ENCODE measurements around the gene TMEM184C. TPM values are rescaled to one million over a fixed set of nuclear protein-coding genes. Genes with fewer than 3 reads are reported as not detected.
A peak's percentile ranks its signal among the peaks of the same experiment; 100 is the strongest.

TMEM184C gene
- total RNA-seq, 4 donors from 2014 or later, result 14.7 to 73.3 (median 51.3) TPM

GRCh38 chr4:147607471-147607870 is 9.7 kb upstream of the TMEM184C start:
- intact Hi-C loops (cut with DNase I; ENCODE audit: low total_unique reads), result no loop called here
- no peaks in the 10 kb centered on the region for H3K4me1 ChIP-seq
- no peak for DNase-seq
- TF ChIP-seq POLR2A (IDR thresholded peaks at IDR 0.05), result no peak
- TF ChIP-seq, protein P1, sequence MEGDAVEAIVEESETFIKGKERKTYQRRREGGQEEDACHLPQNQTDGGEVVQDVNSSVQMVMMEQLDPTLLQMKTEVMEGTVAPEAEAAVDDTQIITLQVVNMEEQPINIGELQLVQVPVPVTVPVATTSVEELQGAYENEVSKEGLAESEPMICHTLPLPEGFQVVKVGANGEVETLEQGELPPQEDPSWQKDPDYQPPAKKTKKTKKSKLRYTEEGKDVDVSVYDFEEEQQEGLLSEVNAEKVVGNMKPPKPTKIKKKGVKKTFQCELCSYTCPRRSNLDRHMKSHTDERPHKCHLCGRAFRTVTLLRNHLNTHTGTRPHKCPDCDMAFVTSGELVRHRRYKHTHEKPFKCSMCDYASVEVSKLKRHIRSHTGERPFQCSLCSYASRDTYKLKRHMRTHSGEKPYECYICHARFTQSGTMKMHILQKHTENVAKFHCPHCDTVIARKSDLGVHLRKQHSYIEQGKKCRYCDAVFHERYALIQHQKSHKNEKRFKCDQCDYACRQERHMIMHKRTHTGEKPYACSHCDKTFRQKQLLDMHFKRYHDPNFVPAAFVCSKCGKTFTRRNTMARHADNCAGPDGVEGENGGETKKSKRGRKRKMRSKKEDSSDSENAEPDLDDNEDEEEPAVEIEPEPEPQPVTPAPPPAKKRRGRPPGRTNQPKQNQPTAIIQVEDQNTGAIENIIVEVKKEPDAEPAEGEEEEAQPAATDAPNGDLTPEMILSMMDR (IDR thresholded peaks at IDR 0.05), result no peak
- H3K27me3 ChIP-seq, result no peaks in the 10 kb centered on the region
- no peaks in the 10 kb centered on the region for H3K9me3 ChIP-seq
- H3K36me3 ChIP-seq, result no peaks in the 10 kb centered on the region
- H3K27ac ChIP-seq, result no peak overlapping the region
- no peak overlapping the region for H3K4me3 ChIP-seq

- Histone ChIP-seq H3K27me3 (no peaks in the 10 kb centered on the region), H3K36me3 (no peaks in the 10 kb centered on the region), H3K9me3 (no peaks in the 10 kb centered on the region), H3K4me1 (no peaks in the 10 kb centered on the region), H3K4me3 (no peak overlapping the region), H3K27ac (no peak overlapping the region)
- intact Hi-C loops (cut with DNase I; ENCODE audit: low total_unique reads), result no loop called here
- no peak for TF ChIP-seq POLR2A (IDR thresholded peaks at IDR 0.05)
- TF ChIP-seq, protein P1 (IDR thresholded peaks at IDR 0.05), result no peak
- no peak for DNase-seq
These were observed 6.5 kb upstream of the TMEM184C start for GRCh38 chr4:147610686-147611085.

GRCh38 chr4:147616849-147617172 is 386 bp upstream of the TMEM184C start:
- H3K4me1 ChIP-seq, result no peaks in the 10 kb centered on the region
- TF ChIP-seq, protein P1 (IDR thresholded peaks at IDR 0.05), result no peak
- no peak for TF ChIP-seq POLR2A (IDR thresholded peaks at IDR 0.05)
- no peaks in the 10 kb centered on the region for H3K36me3 ChIP-seq
- intact Hi-C loops (cut with DNase I; ENCODE audit: low total_unique reads), result no loop called here
- H3K27me3 ChIP-seq, result no peaks in the 10 kb centered on the region
- H3K9me3 ChIP-seq, result no peaks in the 10 kb centered on the region
- H3K27ac ChIP-seq, result peak overlapping the region; percentile 41 to 59
- peak overlapping the region; percentile 80 to 85 for H3K4me3 ChIP-seq
- no peak for DNase-seq

DNA sequence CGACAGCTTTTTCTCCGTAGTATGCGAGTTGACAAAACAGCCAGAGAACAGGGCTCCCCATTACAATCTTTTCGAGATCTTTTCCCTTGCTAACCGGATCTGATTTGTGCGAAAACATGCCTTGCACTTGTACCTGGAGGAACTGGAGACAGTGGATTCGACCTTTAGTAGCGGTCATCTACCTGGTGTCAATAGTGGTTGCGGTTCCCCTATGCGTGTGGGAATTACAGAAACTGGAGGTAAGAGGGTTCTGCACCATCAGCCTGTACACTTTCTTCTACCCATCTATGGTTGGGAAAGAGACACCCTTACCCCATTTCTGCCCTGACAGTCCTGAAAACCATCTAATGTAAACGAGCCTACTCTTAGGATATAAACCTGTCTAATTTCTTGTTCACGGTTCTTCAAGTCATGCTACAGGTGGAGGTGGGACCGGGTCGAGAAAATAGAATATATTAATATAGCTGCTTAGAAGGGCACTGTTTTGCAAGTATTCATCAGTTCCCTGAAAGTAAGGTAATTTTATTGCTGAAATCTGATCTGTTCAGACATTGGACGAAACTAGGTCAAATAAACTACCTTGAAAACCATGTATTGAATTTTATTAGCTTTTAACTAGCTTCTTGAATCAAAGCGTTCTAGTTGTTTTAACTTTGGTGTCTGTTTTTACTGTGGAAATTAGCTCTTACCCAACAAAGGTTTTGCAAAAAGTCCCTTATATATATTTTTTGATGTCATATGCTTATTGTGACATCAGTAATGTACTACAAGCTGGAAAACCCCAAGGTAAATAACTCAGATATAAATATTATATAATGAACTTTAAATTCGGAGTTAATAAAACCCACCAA is 869 bp downstream of the TMEM184C start:
- intact Hi-C loops (cut with DNase I; ENCODE audit: low total_unique reads), result no loop called here
- TF ChIP-seq, protein P1 (IDR thresholded peaks at IDR 0.05), result no peak
- TF ChIP-seq POLR2A (IDR thresholded peaks at IDR 0.05), result no peak
- Histone ChIP-seq H3K27ac (peak overlapping the region; percentile 59 to 79), H3K36me3 (no peaks in the 10 kb centered on the region), H3K27me3 (no peaks in the 10 kb centered on the region), H3K9me3 (no peaks in the 10 kb centered on the region), H3K4me3 (peak overlapping the region; percentile 80 to 85), H3K4me1 (no peaks in the 10 kb centered on the region)
- no peak for DNase-seq

DNA sequence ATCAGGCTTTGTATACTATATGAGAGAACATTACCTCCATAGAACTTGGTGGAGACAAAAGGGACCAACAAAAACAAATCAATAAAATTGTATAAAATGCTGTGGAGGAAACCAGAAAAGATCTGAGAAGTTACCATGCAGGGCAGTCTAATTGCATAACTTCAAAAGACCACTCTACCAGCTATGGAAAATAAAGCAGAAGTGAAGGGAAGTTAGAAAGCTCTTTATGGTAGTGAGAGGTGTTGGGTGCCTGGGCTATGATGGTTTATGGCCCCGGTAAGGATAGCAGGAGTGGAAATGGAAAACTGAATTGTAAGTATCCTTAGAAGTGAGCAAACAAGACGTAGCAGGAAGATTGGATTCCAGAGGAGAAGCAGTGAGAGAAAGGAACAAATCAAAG is 3.1 kb downstream of the TMEM184C start:
- Histone ChIP-seq H3K4me1 (no peaks in the 10 kb centered on the region), H3K4me3 (no peak overlapping the region), H3K36me3 (no peaks in the 10 kb centered on the region), H3K9me3 (no peaks in the 10 kb centered on the region), H3K27me3 (no peaks in the 10 kb centered on the region), H3K27ac (no peak overlapping the region)
- no peak for DNase-seq
- intact Hi-C loops (cut with DNase I; ENCODE audit: low total_unique reads), result no loop called here
- no peak for TF ChIP-seq POLR2A (IDR thresholded peaks at IDR 0.05)
- TF ChIP-seq, protein P1 (IDR thresholded peaks at IDR 0.05), result no peak
